Spleen (tissue), 7 donors: ENCODE results near the gene MGAT5.

Experiments used
- CTCF ChIP-seq, 11 experiments: fragments of 200-600 bp in 7 of 11; fragments of 450-650 bp in 4 of 11; sonication (generic) in 4 of 11; IDR thresholded peaks in 8 of 11; conservative IDR thresholded peaks in 3 of 11; 1 replicate in 7 of 11; 2 replicates in 4 of 11; pipeline versions ENCODE4 v1.4.0 to v1.8.0; 2016 to 2021; ENCODE audit warnings: antibody characterized with exemption in 11 of 11, inconsistent platforms in 4 of 11, mild to moderate bottlenecking in 1 of 11
- POLR2AphosphoS5 ChIP-seq, 3 donors: sonication (generic); formaldehyde crosslinking; IDR thresholded peaks; one replicate each; pipeline ENCODE4 v1.5.1; 2017; ENCODE audit warnings: antibody characterized with exemption in 3 of 3
- donor health status: DM: no; HTN: no; CAD: no; lungs with moderate emphysema.
- donor health status: DM: no; HTN: no; CAD: no.
- donor health status: DM: no; HTN: no; CAD: no.

- no peak for TF ChIP-seq POLR2AphosphoS5 (IDR thresholded peaks at IDR 0.05)
- TF ChIP-seq CTCF (IDR thresholded peaks at IDR 0.05 in 8 of 11, conservative IDR thresholded peaks at IDR 0.05 in 3 of 11) = no peak
Observed at GRCh38 chr2:134231301-134231964, 22.4 kb upstream of the MGAT5 start.
